ENCODE measurements around the gene LRRC8D.

LRRC8D gene

GRCh38 chr1:89955311-89956205, 134.7 kb downstream of the LRRC8D start:
- no peaks in the 10 kb centered on the region for H3K4me1 ChIP-seq (ENCODE audit: insufficient read depth, insufficient read length)
- H3K27me3 ChIP-seq (ENCODE audit: insufficient read depth, insufficient read length): no peaks in the 10 kb centered on the region
- no peak overlapping the region for H3K9ac ChIP-seq (ENCODE audit: insufficient read length, low read depth)
- TF ChIP-seq SUZ12 (IDR thresholded peaks at IDR 0.05; ENCODE audit: extremely low read depth, insufficient read depth, insufficient read length): no peak
- H3K36me3 ChIP-seq (ENCODE audit: insufficient read depth, insufficient read length, low read length): no peaks in the 10 kb centered on the region
- no peaks in the 10 kb centered on the region for H3K9me3 ChIP-seq (ENCODE audit: insufficient read depth, low read length)
- no peak for DNase-seq (ENCODE audit: low read depth, low spot score)
- H3K4me3 ChIP-seq (ENCODE audit: insufficient read length, low read depth): no peak overlapping the region

- H3K4me1 ChIP-seq (ENCODE audit: insufficient read depth, insufficient read length): no peaks in the 10 kb centered on the region
- no peaks in the 10 kb centered on the region for H3K27me3 ChIP-seq (ENCODE audit: insufficient read depth, insufficient read length)
- no peak for DNase-seq (ENCODE audit: low read depth, low spot score)
- H3K36me3 ChIP-seq (ENCODE audit: insufficient read depth, insufficient read length, low read length): no peaks in the 10 kb centered on the region
- H3K9me3 ChIP-seq (ENCODE audit: insufficient read depth, low read length): no peaks in the 10 kb centered on the region
- H3K9ac ChIP-seq (ENCODE audit: insufficient read length, low read depth): no peak overlapping the region
- no peak for TF ChIP-seq YY1 (IDR thresholded peaks at IDR 0.05; ENCODE audit: insufficient read depth, insufficient read length)
- H3K4me3 ChIP-seq (ENCODE audit: insufficient read length, low read depth): no peak overlapping the region
Observed at GRCh38 chr1:89957107-89957506, 136.3 kb downstream of the LRRC8D start.

DNA sequence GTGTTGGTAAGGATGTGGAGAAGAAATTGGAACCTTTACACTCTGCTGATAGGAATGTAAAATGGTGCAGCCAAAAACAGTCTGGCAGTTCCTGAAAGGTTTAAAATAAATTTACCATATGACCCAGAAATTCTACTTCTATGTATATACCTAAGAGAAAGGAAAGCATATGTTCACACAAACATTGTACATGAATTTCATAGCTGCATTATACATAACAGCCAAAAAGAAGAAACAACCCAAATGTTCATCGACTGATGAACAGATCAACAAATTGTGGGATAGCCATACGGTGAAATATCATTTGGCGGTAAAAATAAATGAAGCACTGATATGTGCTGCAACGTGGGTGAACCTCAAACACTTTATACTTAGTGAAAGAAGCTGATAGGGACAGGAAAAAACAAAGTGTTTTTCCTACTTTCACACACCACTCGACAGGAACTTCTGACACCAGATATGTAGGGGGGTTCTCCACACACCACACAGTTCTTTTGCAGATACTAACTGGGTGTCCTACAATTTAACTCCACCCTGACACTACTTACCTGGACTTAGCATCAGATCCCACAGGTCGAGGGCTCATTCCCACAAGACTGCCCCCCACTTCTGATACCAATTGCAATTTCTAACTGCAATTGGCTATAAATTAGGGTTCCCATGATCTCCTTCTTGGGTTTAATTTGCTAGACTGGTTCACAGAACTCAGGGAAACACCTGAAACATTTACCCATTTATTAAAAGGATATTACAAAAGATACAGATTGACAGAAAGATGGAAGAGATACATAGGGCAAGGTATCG, 138.2 kb downstream of the LRRC8D start:
- H3K4me3 ChIP-seq (ENCODE audit: insufficient read length, low read depth): no peak overlapping the region
- no peaks in the 10 kb centered on the region for H3K9me3 ChIP-seq (ENCODE audit: insufficient read depth, low read length)
- H3K4me1 ChIP-seq (ENCODE audit: insufficient read depth, insufficient read length): no peaks in the 10 kb centered on the region
- TF ChIP-seq ZNF274 (IDR thresholded peaks at IDR 0.05; ENCODE audit: low read depth, low read length): no peak
- no peak for TF ChIP-seq SUZ12 (IDR thresholded peaks at IDR 0.05; ENCODE audit: extremely low read depth, insufficient read depth, insufficient read length)
- no peak for TF ChIP-seq YY1 (IDR thresholded peaks at IDR 0.05; ENCODE audit: insufficient read depth, insufficient read length)
- H3K27me3 ChIP-seq (ENCODE audit: insufficient read depth, insufficient read length): no peaks in the 10 kb centered on the region
- no peak for DNase-seq (ENCODE audit: low read depth, low spot score)
- H3K36me3 ChIP-seq (ENCODE audit: insufficient read depth, insufficient read length, low read length): no peaks in the 10 kb centered on the region
- H3K9ac ChIP-seq (ENCODE audit: insufficient read length, low read depth): no peak overlapping the region

GRCh38 chr1:89959719-89960118, 138.9 kb downstream of the LRRC8D start:
- Histone ChIP-seq H3K27me3 (ENCODE audit: insufficient read depth, insufficient read length) (no peaks in the 10 kb centered on the region), H3K9me3 (ENCODE audit: insufficient read depth, low read length) (no peaks in the 10 kb centered on the region), H3K36me3 (ENCODE audit: insufficient read depth, insufficient read length, low read length) (no peaks in the 10 kb centered on the region), H3K4me1 (ENCODE audit: insufficient read depth, insufficient read length) (no peaks in the 10 kb centered on the region), H3K9ac (ENCODE audit: insufficient read length, low read depth) (no peak overlapping the region), H3K4me3 (ENCODE audit: insufficient read length, low read depth) (no peak overlapping the region)
- TF ChIP-seq SUZ12 (IDR thresholded peaks at IDR 0.05; ENCODE audit: extremely low read depth, insufficient read depth, insufficient read length): no peak
- TF ChIP-seq ZNF274 (IDR thresholded peaks at IDR 0.05; ENCODE audit: low read depth, low read length): no peak
- TF ChIP-seq YY1 (IDR thresholded peaks at IDR 0.05; ENCODE audit: insufficient read depth, insufficient read length): no peak
- DNase-seq (ENCODE audit: low read depth, low spot score): peak; percentile 57

- Histone ChIP-seq H3K4me1 (ENCODE audit: insufficient read depth, insufficient read length) (no peaks in the 10 kb centered on the region), H3K27me3 (ENCODE audit: insufficient read depth, insufficient read length) (no peaks in the 10 kb centered on the region), H3K9ac (ENCODE audit: insufficient read length, low read depth) (no peak overlapping the region), H3K36me3 (ENCODE audit: insufficient read depth, insufficient read length, low read length) (no peaks in the 10 kb centered on the region), H3K4me3 (ENCODE audit: insufficient read length, low read depth) (no peak overlapping the region), H3K9me3 (ENCODE audit: insufficient read depth, low read length) (no peaks in the 10 kb centered on the region)
- TF ChIP-seq SUZ12 (IDR thresholded peaks at IDR 0.05; ENCODE audit: extremely low read depth, insufficient read depth, insufficient read length) (no peak), ZNF274 (IDR thresholded peaks at IDR 0.05; ENCODE audit: low read depth, low read length) (no peak), YY1 (IDR thresholded peaks at IDR 0.05; ENCODE audit: insufficient read depth, insufficient read length) (no peak)
- DNase-seq (ENCODE audit: low read depth, low spot score): no peak
Observed at GRCh38 chr1:89962024-89962741, 141.4 kb downstream of the LRRC8D start.

GRCh38 chr1:89962742-89963075, 141.9 kb downstream of the LRRC8D start:
- H3K27me3 ChIP-seq (ENCODE audit: insufficient read depth, insufficient read length): no peaks in the 10 kb centered on the region
- H3K4me3 ChIP-seq (ENCODE audit: insufficient read length, low read depth): no peak overlapping the region
- no peaks in the 10 kb centered on the region for H3K4me1 ChIP-seq (ENCODE audit: insufficient read depth, insufficient read length)
- TF ChIP-seq ZNF274 (IDR thresholded peaks at IDR 0.05; ENCODE audit: low read depth, low read length): no peak
- DNase-seq (ENCODE audit: low read depth, low spot score): no peak
- H3K36me3 ChIP-seq (ENCODE audit: insufficient read depth, insufficient read length, low read length): no peaks in the 10 kb centered on the region
- H3K9ac ChIP-seq (ENCODE audit: insufficient read length, low read depth): no peak overlapping the region
- no peaks in the 10 kb centered on the region for H3K9me3 ChIP-seq (ENCODE audit: insufficient read depth, low read length)

GRCh38 chr1:89965193-89965768, 144.4 kb downstream of the LRRC8D start:
- no peaks in the 10 kb centered on the region for H3K36me3 ChIP-seq (ENCODE audit: insufficient read depth, insufficient read length, low read length)
- no peak for TF ChIP-seq YY1 (IDR thresholded peaks at IDR 0.05; ENCODE audit: insufficient read depth, insufficient read length)
- no peak for TF ChIP-seq SUZ12 (IDR thresholded peaks at IDR 0.05; ENCODE audit: extremely low read depth, insufficient read depth, insufficient read length)
- no peak for TF ChIP-seq ZNF274 (IDR thresholded peaks at IDR 0.05; ENCODE audit: low read depth, low read length)
- no peaks in the 10 kb centered on the region for H3K9me3 ChIP-seq (ENCODE audit: insufficient read depth, low read length)
- no peak overlapping the region for H3K9ac ChIP-seq (ENCODE audit: insufficient read length, low read depth)
- H3K4me3 ChIP-seq (ENCODE audit: insufficient read length, low read depth): no peak overlapping the region
- H3K4me1 ChIP-seq (ENCODE audit: insufficient read depth, insufficient read length): no peaks in the 10 kb centered on the region
- H3K27me3 ChIP-seq (ENCODE audit: insufficient read depth, insufficient read length): no peaks in the 10 kb centered on the region
- DNase-seq (ENCODE audit: low read depth, low spot score): no peak
